ENCODE measurements around the gene VPS13A. TPM values are rescaled to one million over a fixed set of nuclear protein-coding genes. Genes with fewer than 3 reads are reported as not detected.

Gene VPS13A
- total and polyA plus RNA-seq, 2 donors (not counting 1 experiment from before 2014, with no cell fraction given), result 12.8 to 39.3 TPM

DNA sequence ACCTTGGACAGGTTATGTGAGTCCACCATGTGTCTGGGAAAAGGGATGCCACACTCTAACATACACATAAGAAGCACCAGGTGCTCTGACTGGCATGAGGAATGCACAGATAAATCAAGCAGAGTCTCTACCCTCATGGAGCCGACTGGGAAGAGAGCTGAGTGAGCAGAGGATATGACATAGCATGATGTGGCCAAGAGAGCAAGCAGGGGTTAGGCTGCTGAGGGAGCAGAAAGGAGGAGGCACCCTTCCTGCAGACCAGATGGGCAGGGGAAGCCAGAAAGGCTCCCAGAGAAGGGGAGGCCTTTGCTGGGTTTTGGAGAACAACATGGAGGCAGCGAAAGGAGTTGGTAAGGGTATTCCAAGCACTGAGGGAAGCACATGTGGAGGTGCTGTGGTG lies 247.7 kb downstream of the VPS13A start:
- DNase-seq (ENCODE audit: low read depth in 2 of 2), result no peak
- H3K4me2 ChIP-seq (ENCODE audit: extremely low read depth, insufficient read depth, low read length), result no peak overlapping the region

DNA sequence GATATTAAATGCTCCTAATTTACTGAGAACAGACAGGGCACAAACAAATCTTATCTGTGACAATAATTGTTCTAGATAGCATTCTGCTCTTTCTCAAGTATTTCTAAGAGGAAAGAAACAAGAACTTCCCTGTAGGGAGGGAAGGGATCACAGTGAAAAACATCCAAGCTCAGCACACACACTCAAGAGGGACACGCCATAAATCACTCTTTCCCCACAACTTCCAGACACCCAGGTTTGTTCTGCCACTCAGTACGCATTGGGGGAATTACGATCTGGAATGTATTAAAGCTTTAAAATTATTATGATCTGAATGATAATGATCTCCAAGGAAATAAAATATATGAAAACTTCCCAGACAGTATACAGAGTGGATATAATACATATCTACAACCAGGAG lies 249.4 kb downstream of the VPS13A start:
- Histone ChIP-seq H3K27ac (ENCODE audit: insufficient read depth, low read length) (no peak overlapping the region), H3K4me1 (ENCODE audit: control insufficient read depth, extremely low read depth, insufficient read depth, low read length) (no peaks in the 10 kb centered on the region), H2AFZ (ENCODE audit: low read length) (no peak overlapping the region), H3K79me2 (ENCODE audit: control insufficient read depth, insufficient read depth, low read length) (no peaks in the 10 kb centered on the region), H3K4me3 (replicated peaks in 1 of 4; ENCODE audit: control extremely low read depth in 1 of 4, insufficient read depth in 1 of 4, low read depth in 3 of 4, low read length in 4 of 4) (no peak overlapping the region), H3K27me3 (ENCODE audit: control insufficient read depth, insufficient read depth, low read length) (no peaks in the 10 kb centered on the region), H3K9me3 (ENCODE audit: control insufficient read depth, insufficient read depth, low read depth, low read length) (no peaks in the 10 kb centered on the region), H3K36me3 (ENCODE audit: control insufficient read depth, insufficient read depth, low read length) (no peaks in the 10 kb centered on the region), H3K9ac (ENCODE audit: insufficient read depth, low read length) (no peak overlapping the region), H3K4me2 (ENCODE audit: extremely low read depth, insufficient read depth, low read length) (no peak overlapping the region), H4K20me1 (ENCODE audit: control insufficient read depth, extremely low read depth, insufficient read depth, low read length) (no peaks in the 10 kb centered on the region)
- TF ChIP-seq, protein P1, sequence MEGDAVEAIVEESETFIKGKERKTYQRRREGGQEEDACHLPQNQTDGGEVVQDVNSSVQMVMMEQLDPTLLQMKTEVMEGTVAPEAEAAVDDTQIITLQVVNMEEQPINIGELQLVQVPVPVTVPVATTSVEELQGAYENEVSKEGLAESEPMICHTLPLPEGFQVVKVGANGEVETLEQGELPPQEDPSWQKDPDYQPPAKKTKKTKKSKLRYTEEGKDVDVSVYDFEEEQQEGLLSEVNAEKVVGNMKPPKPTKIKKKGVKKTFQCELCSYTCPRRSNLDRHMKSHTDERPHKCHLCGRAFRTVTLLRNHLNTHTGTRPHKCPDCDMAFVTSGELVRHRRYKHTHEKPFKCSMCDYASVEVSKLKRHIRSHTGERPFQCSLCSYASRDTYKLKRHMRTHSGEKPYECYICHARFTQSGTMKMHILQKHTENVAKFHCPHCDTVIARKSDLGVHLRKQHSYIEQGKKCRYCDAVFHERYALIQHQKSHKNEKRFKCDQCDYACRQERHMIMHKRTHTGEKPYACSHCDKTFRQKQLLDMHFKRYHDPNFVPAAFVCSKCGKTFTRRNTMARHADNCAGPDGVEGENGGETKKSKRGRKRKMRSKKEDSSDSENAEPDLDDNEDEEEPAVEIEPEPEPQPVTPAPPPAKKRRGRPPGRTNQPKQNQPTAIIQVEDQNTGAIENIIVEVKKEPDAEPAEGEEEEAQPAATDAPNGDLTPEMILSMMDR (conservative IDR thresholded peaks at IDR 0.05 in 1 of 2, IDR thresholded peaks at IDR 0.05 in 1 of 2; ENCODE audit: low read depth in 1 of 2, low read length in 2 of 2), result no peak
- no peak for TF ChIP-seq EZH2 (IDR thresholded peaks at IDR 0.05; ENCODE audit: low read length, missing control alignments)
- no peak for DNase-seq (ENCODE audit: low read depth in 2 of 2)

More for the DNA sequence above, 247.7 kb downstream of the VPS13A start:
- no peak for TF ChIP-seq EZH2 (IDR thresholded peaks at IDR 0.05; ENCODE audit: low read length, missing control alignments)
- TF ChIP-seq, protein P1 (conservative IDR thresholded peaks at IDR 0.05 in 1 of 2, IDR thresholded peaks at IDR 0.05 in 1 of 2; ENCODE audit: low read depth in 1 of 2, low read length in 2 of 2), result no peak
- no peak overlapping the region for H3K4me3 ChIP-seq (replicated peaks in 1 of 4; ENCODE audit: control extremely low read depth in 1 of 4, insufficient read depth in 1 of 4, low read depth in 3 of 4, low read length in 4 of 4)
- H3K27ac ChIP-seq (ENCODE audit: insufficient read depth, low read length), result no peak overlapping the region
- H3K9me3 ChIP-seq (ENCODE audit: control insufficient read depth, insufficient read depth, low read depth, low read length), result no peaks in the 10 kb centered on the region
- no peak overlapping the region for H2AFZ ChIP-seq (ENCODE audit: low read length)
- no peaks in the 10 kb centered on the region for H3K79me2 ChIP-seq (ENCODE audit: control insufficient read depth, insufficient read depth, low read length)
- H3K9ac ChIP-seq (ENCODE audit: insufficient read depth, low read length), result no peak overlapping the region
- H3K4me1 ChIP-seq (ENCODE audit: control insufficient read depth, extremely low read depth, insufficient read depth, low read length), result no peaks in the 10 kb centered on the region
- no peaks in the 10 kb centered on the region for H3K27me3 ChIP-seq (ENCODE audit: control insufficient read depth, insufficient read depth, low read length)
- no peaks in the 10 kb centered on the region for H4K20me1 ChIP-seq (ENCODE audit: control insufficient read depth, extremely low read depth, insufficient read depth, low read length)
- H3K36me3 ChIP-seq (ENCODE audit: control insufficient read depth, insufficient read depth, low read length), result no peaks in the 10 kb centered on the region

DNA sequence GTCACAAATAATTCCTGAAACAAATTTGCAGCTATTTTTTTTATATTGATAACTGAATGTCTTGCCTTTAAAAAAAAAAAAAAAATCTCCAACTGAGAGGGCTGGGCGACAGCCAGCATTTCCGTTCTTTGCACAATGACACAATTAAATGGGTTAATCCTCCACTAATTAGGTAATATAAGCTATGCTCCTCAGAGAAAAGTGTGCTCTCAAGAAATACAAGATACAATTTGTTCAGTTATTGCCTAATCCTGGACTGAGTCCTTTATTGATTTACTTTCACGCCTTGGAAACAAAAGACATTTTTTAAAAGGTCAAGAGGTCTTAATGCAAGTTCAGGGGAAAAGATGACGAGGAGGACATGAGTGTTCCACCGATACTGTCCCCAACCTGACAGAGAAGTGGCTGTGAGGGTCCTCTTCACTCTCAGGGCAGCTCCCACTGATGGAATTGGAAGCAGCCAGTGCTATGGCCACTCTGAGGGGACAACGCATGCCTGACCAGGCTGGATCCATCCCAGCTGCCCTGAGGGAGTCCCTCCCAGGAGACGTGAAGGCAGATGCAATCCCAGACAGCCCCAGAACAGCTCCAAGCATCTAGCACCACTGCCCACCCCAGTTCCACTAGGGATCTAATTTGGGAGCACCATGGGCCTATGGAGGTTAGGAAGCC lies 250.1 kb downstream of the VPS13A start:
- Histone ChIP-seq H3K27ac (ENCODE audit: insufficient read depth, low read length) (no peak overlapping the region), H3K4me1 (ENCODE audit: control insufficient read depth, extremely low read depth, insufficient read depth, low read length) (no peaks in the 10 kb centered on the region), H3K9ac (ENCODE audit: insufficient read depth, low read length) (no peak overlapping the region), H3K79me2 (ENCODE audit: control insufficient read depth, insufficient read depth, low read length) (no peaks in the 10 kb centered on the region), H3K36me3 (ENCODE audit: control insufficient read depth, insufficient read depth, low read length) (no peaks in the 10 kb centered on the region), H4K20me1 (ENCODE audit: control insufficient read depth, extremely low read depth, insufficient read depth, low read length) (no peaks in the 10 kb centered on the region), H3K4me2 (ENCODE audit: extremely low read depth, insufficient read depth, low read length) (no peak overlapping the region), H3K4me3 (replicated peaks in 1 of 4; ENCODE audit: control extremely low read depth in 1 of 4, insufficient read depth in 1 of 4, low read depth in 3 of 4, low read length in 4 of 4) (no peak overlapping the region), H2AFZ (ENCODE audit: low read length) (no peak overlapping the region), H3K27me3 (ENCODE audit: control insufficient read depth, insufficient read depth, low read length) (no peaks in the 10 kb centered on the region), H3K9me3 (ENCODE audit: control insufficient read depth, insufficient read depth, low read depth, low read length) (no peaks in the 10 kb centered on the region)
- TF ChIP-seq EZH2 (IDR thresholded peaks at IDR 0.05; ENCODE audit: low read length, missing control alignments), result no peak
- TF ChIP-seq, protein P1 (conservative IDR thresholded peaks at IDR 0.05 in 1 of 2, IDR thresholded peaks at IDR 0.05 in 1 of 2; ENCODE audit: low read depth in 1 of 2, low read length in 2 of 2), result no peak
- no peak for DNase-seq (ENCODE audit: low read depth in 2 of 2)

Measured in fibroblast of lung (primary cell).